HG02678 (cell line): ENCODE data around the gene EXOC5.
A peak's percentile ranks its signal among the peaks of the same experiment; 100 is the strongest.
"Not testable (repeated sequence)": the region's sequence is repeated elsewhere in the genome, so short reads cannot be mapped to it uniquely, and the experiment has no call there.

ENCODE experiments used
- ATAC-seq: cut with Tn5 transposase; IDR thresholded peaks from one replicate; pipeline ENCODE4 v1.9.1; 2021; ENCODE audit warnings: mild to moderate bottlenecking, moderate library complexity; ENCODE audit not compliant: unreplicated experiment

The EXOC5 gene

GRCh38 chr14:57258221-57258620 is 10.5 kb downstream of the EXOC5 start:
- ATAC-seq: not testable (repeated sequence)

GRCh38 chr14:57254884-57255283 is 13.8 kb downstream of the EXOC5 start:
- peak; percentile 73 for ATAC-seq

- no peak for ATAC-seq
Measured at GRCh38 chr14:57246933-57247657, 21.6 kb downstream of the EXOC5 start.

GRCh38 chr14:57245941-57246340 is 22.8 kb downstream of the EXOC5 start:
- no peak for ATAC-seq

- ATAC-seq: no peak
Measured at GRCh38 chr14:57244106-57244505, 24.6 kb downstream of the EXOC5 start.

GRCh38 chr14:57243320-57243719 is 25.4 kb downstream of the EXOC5 start:
- ATAC-seq: no peak

GRCh38 chr14:57240115-57240514 is 28.6 kb downstream of the EXOC5 start:
- ATAC-seq: not testable (repeated sequence)

GRCh38 chr14:57232006-57232405 is 36.7 kb downstream of the EXOC5 start:
- ATAC-seq: no peak

- ATAC-seq: not testable (repeated sequence)
Measured at GRCh38 chr14:57228320-57228719, 40.4 kb downstream of the EXOC5 start.

- ATAC-seq: no peak
Measured at GRCh38 chr14:57227083-57227482, 41.6 kb downstream of the EXOC5 start.

GRCh38 chr14:57221931-57222330 is 46.8 kb downstream of the EXOC5 start:
- no peak for ATAC-seq

- no peak for ATAC-seq
Measured at GRCh38 chr14:57212919-57213318, 55.8 kb downstream of the EXOC5 start.

GRCh38 chr14:57209561-57209960 is 59.1 kb downstream of the EXOC5 start:
- ATAC-seq: no peak

- no peak for ATAC-seq
Measured at GRCh38 chr14:57205938-57206337, 62.8 kb downstream of the EXOC5 start.

GRCh38 chr14:57202672-57203071 is 66.0 kb downstream of the EXOC5 start:
- not testable (repeated sequence) for ATAC-seq

GRCh38 chr14:57199921-57200320 is 68.8 kb downstream of the EXOC5 start:
- no peak for ATAC-seq

GRCh38 chr14:57189070-57189469 is 79.6 kb downstream of the EXOC5 start:
- no peak for ATAC-seq

- no peak for ATAC-seq
Measured at GRCh38 chr14:57182760-57183503, 85.8 kb downstream of the EXOC5 start.

GRCh38 chr14:57179273-57179672 is 89.4 kb downstream of the EXOC5 start:
- ATAC-seq: no peak

- no peak for ATAC-seq
Measured at GRCh38 chr14:57174466-57174865, 94.2 kb downstream of the EXOC5 start.

GRCh38 chr14:57171903-57172302 is 96.8 kb downstream of the EXOC5 start:
- no peak for ATAC-seq

GRCh38 chr14:57171363-57171762 is 97.3 kb downstream of the EXOC5 start:
- ATAC-seq: no peak
